Endothelial cell of umbilical vein (primary cell): ENCODE data around the gene AMZ1.

Experiments used
- EZH2 ChIP-seq: IDR thresholded peaks from 2 replicates; pipeline ENCODE4 v1.6.1; 2012; ENCODE audit warnings: borderline replicate concordance, low read depth, mild to moderate bottlenecking, moderate library complexity, low read length, inconsistent platforms; ENCODE audit not compliant: severe bottlenecking
- MYC ChIP-seq: IDR thresholded peaks from one replicate; pipeline ENCODE4 v1.6.1; 2011; ENCODE audit warnings: mild to moderate bottlenecking, low read depth, low read length
- POLR2A ChIP-seq: IDR thresholded peaks from 2 replicates; pipeline ENCODE4 v1.6.1; 2012; ENCODE audit warnings: low read depth, mild to moderate bottlenecking, control low read depth, low read length
- TF ChIP-seq, protein P1 (sequence below), 2 donors: IDR thresholded peaks; 1 replicate in 1 of 2; 2 replicates in 1 of 2; pipeline ENCODE4 v1.5.1; 2011; ENCODE audit warnings: low read length in 2 of 2, mild to moderate bottlenecking in 2 of 2, moderate library complexity in 2 of 2, control low read depth in 1 of 2, inconsistent platforms in 1 of 2, low read depth in 1 of 2; ENCODE audit not compliant: insufficient read depth in 1 of 2; ENCODE audit errors: extremely low read depth in 1 of 2
- TF ChIP-seq, protein P2 (sequence below): IDR thresholded peaks from 2 replicates; pipeline ENCODE4 v1.6.1; 2011; ENCODE audit not compliant: insufficient read depth, insufficient read length

DNA sequence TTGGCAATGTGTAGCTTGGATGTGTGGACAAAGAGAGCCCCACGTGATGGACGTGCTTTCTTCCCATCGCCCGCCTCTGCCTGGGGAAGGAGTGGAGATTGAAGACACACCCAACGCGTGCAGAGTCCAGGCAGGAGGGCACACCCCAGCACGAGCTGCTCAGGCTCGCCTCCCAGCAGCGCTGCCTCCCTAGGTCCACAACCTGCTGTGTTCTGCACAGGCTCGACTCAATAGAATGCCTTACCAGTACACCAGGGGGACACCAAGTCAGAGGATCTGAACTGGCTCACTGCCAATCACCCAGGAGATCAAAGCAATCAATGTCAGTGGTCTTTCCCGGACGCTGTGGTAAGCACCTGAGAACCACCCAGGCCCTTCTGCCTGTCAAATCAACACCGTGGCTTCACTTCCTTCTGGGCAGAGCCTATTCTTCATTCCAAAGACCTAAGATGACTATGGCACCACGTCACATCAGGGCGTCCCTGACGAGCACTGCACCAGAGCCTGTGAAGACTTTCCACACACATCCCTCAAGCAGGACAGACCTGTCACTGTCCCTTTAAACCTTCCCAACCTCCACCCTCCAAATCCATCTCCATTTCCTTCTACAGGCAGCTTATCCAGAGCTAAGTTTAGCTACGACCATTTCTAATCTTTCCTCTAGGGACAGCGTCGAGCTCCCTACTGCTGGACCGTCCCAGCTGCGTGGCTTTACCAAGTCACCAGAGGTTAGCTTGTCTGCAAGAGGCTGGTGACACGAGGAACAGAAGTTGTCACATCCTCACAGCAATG is 72.3 kb downstream of the AMZ1 start:
- TF ChIP-seq, protein P1, sequence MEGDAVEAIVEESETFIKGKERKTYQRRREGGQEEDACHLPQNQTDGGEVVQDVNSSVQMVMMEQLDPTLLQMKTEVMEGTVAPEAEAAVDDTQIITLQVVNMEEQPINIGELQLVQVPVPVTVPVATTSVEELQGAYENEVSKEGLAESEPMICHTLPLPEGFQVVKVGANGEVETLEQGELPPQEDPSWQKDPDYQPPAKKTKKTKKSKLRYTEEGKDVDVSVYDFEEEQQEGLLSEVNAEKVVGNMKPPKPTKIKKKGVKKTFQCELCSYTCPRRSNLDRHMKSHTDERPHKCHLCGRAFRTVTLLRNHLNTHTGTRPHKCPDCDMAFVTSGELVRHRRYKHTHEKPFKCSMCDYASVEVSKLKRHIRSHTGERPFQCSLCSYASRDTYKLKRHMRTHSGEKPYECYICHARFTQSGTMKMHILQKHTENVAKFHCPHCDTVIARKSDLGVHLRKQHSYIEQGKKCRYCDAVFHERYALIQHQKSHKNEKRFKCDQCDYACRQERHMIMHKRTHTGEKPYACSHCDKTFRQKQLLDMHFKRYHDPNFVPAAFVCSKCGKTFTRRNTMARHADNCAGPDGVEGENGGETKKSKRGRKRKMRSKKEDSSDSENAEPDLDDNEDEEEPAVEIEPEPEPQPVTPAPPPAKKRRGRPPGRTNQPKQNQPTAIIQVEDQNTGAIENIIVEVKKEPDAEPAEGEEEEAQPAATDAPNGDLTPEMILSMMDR (IDR thresholded peaks at IDR 0.05; ENCODE audit: extremely low read depth in 1 of 2, insufficient read depth in 1 of 2, low read depth in 1 of 2, low read length in 2 of 2) = peak; percentile 27 to 39
- no peak for TF ChIP-seq EZH2
- TF ChIP-seq MYC = no peak
- TF ChIP-seq, protein P2, sequence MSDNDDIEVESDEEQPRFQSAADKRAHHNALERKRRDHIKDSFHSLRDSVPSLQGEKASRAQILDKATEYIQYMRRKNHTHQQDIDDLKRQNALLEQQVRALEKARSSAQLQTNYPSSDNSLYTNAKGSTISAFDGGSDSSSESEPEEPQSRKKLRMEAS = no peak
- no peak for TF ChIP-seq POLR2A
